Activated T-cell treated with anti-CD3 and anti-CD28 coated beads, Interleukin-2, amount 50 U/mL, for 72 hours (primary cell): ENCODE measurements around the gene CRK. TPM values are rescaled to one million over a fixed set of nuclear protein-coding genes. Genes with fewer than 3 reads are reported as not detected.
"Not testable (repeated sequence)": the region's sequence is repeated elsewhere in the genome, so short reads cannot be mapped to it uniquely, and the experiment has no call there.

Source experiments
- ATAC-seq, 2 donors: fragments of 150-1000 bp; cut with Tn5 transposase; replicated peaks in 1 of 2; 2 replicates each; pipeline ENCODE4 v1.10.0; 2021; ENCODE audit warnings: moderate library complexity in 2 of 2, mild to moderate bottlenecking in 1 of 2
- DNase-seq, 2 donors: peaks; one replicate each; pipeline ENCODE4 v3.0.0; 2021 to 2022; ENCODE audit warnings: mixed read lengths in 1 of 2
- H3K27ac Mint-ChIP-seq: one replicate; pipeline ENCODE4 v1.8.0; 2022; ENCODE audit warnings: mild to moderate bottlenecking, moderate library complexity, mixed read lengths
- H3K27me3 Mint-ChIP-seq: one replicate; pipeline ENCODE4 v1.8.0; 2022; ENCODE audit warnings: low read depth, mixed read lengths
- H3K36me3 Mint-ChIP-seq, 2 donors: one replicate each; pipeline ENCODE4 v1.8.0; 2022; ENCODE audit warnings: mixed read lengths in 2 of 2, mild to moderate bottlenecking in 1 of 2; ENCODE audit not compliant: insufficient read depth in 2 of 2
- H3K4me1 Mint-ChIP-seq: one replicate; pipeline ENCODE4 v1.8.0; 2022; ENCODE audit warnings: low read depth, mixed read lengths
- H3K4me3 Mint-ChIP-seq, 2 donors: one replicate each; pipeline ENCODE4 v1.8.0; 2022; ENCODE audit warnings: mild to moderate bottlenecking in 2 of 2, mixed read lengths in 2 of 2, moderate library complexity in 2 of 2
- H3K9me3 Mint-ChIP-seq, 2 donors: one replicate each; pipeline ENCODE4 v1.8.0; 2022; ENCODE audit warnings: mixed read lengths in 2 of 2
- total RNA-seq, 2 donors: library from RNA; stranded (reverse); gene quantifications; one replicate each; pipeline ENCODE4 v1.2.3, GENCODE V29; 2022

CRK gene
- total RNA-seq, 2 donors from 2014 or later: 18.7 to 22.9 TPM

GRCh38 chr17:1449412-1449967 lies 6.5 kb downstream of the CRK start:
- H3K9me3 Mint-ChIP-seq: no peaks in the 10 kb centered on the region
- H3K4me1 Mint-ChIP-seq: peaks cover 50% of the 10 kb centered on the region
- no peak overlapping the region for H3K27ac Mint-ChIP-seq
- no peaks in the 10 kb centered on the region for H3K27me3 Mint-ChIP-seq
- H3K36me3 Mint-ChIP-seq: peaks cover 0 to 11% of the 10 kb centered on the region in 2 donors
- no peak for ATAC-seq
- no peak for DNase-seq
- no peak overlapping the region for H3K4me3 Mint-ChIP-seq

GRCh38 chr17:1447052-1447451 lies 9.0 kb downstream of the CRK start:
- Mint-ChIP-seq H3K27ac (no peak overlapping the region), H3K36me3 (no peaks in the 10 kb centered on the region), H3K4me1 (peaks cover 27% of the 10 kb centered on the region), H3K27me3 (no peaks in the 10 kb centered on the region), H3K4me3 (no peak overlapping the region), H3K9me3 (no peaks in the 10 kb centered on the region)
- DNase-seq: no peak
- no peak for ATAC-seq

GRCh38 chr17:1446201-1446600 lies 9.8 kb downstream of the CRK start:
- no peak overlapping the region for H3K27ac Mint-ChIP-seq
- H3K27me3 Mint-ChIP-seq: no peaks in the 10 kb centered on the region
- DNase-seq (no peak), ATAC-seq (no peak)
- H3K4me3 Mint-ChIP-seq: no peak overlapping the region
- H3K9me3 Mint-ChIP-seq: no peaks in the 10 kb centered on the region
- no peaks in the 10 kb centered on the region for H3K36me3 Mint-ChIP-seq
- H3K4me1 Mint-ChIP-seq: peaks cover 27% of the 10 kb centered on the region

- ATAC-seq, H3K27me3 Mint-ChIP-seq, H3K27ac Mint-ChIP-seq, H3K4me3 Mint-ChIP-seq, H3K36me3 Mint-ChIP-seq, H3K9me3 Mint-ChIP-seq, DNase-seq: not testable (repeated sequence)
- H3K4me1 Mint-ChIP-seq: peaks cover 27% of the 10 kb centered on the region
Observed at GRCh38 chr17:1445695-1446094, 10.3 kb downstream of the CRK start.

GRCh38 chr17:1442721-1443120 lies 13.3 kb downstream of the CRK start:
- ATAC-seq, DNase-seq, H3K4me1 Mint-ChIP-seq, H3K27me3 Mint-ChIP-seq, H3K9me3 Mint-ChIP-seq, H3K36me3 Mint-ChIP-seq, H3K27ac Mint-ChIP-seq, H3K4me3 Mint-ChIP-seq: not testable (repeated sequence)

GRCh38 chr17:1442187-1442586 lies 13.8 kb downstream of the CRK start:
- DNase-seq: no peak

GRCh38 chr17:1440921-1441320 lies 15.1 kb downstream of the CRK start:
- DNase-seq: no peak
- H3K27me3 Mint-ChIP-seq: no peaks in the 10 kb centered on the region
- peaks cover under 1% of the 10 kb centered on the region for H3K4me1 Mint-ChIP-seq
- ATAC-seq: no peak
- H3K36me3 Mint-ChIP-seq: peaks cover 0 to 6% of the 10 kb centered on the region in 2 donors
- no peak overlapping the region for H3K27ac Mint-ChIP-seq
- no peaks in the 10 kb centered on the region for H3K9me3 Mint-ChIP-seq
- no peak overlapping the region for H3K4me3 Mint-ChIP-seq

More at GRCh38 chr17:1442187-1442586, 13.8 kb downstream of the CRK start:
- no peaks in the 10 kb centered on the region for H3K9me3 Mint-ChIP-seq
- H3K36me3 Mint-ChIP-seq: no peaks in the 10 kb centered on the region
- peaks cover 5% of the 10 kb centered on the region for H3K4me1 Mint-ChIP-seq
- H3K4me3 Mint-ChIP-seq: no peak overlapping the region
- no peak for ATAC-seq
- no peaks in the 10 kb centered on the region for H3K27me3 Mint-ChIP-seq
- no peak overlapping the region for H3K27ac Mint-ChIP-seq

- no peaks in the 10 kb centered on the region for H3K27me3 Mint-ChIP-seq
- no peak overlapping the region for H3K4me3 Mint-ChIP-seq
- no peaks in the 10 kb centered on the region for H3K9me3 Mint-ChIP-seq
- ATAC-seq (no peak), DNase-seq (no peak)
- H3K27ac Mint-ChIP-seq: peak overlapping the region; percentile 19
- H3K36me3 Mint-ChIP-seq: peaks cover 3 to 13% of the 10 kb centered on the region in 2 donors
- peaks cover 6% of the 10 kb centered on the region for H3K4me1 Mint-ChIP-seq
Observed at GRCh38 chr17:1438593-1439083, 17.4 kb downstream of the CRK start.

GRCh38 chr17:1435326-1435725 lies 20.7 kb downstream of the CRK start:
- H3K4me1 Mint-ChIP-seq: peaks cover 23% of the 10 kb centered on the region
- H3K27me3 Mint-ChIP-seq: no peaks in the 10 kb centered on the region
- H3K36me3 Mint-ChIP-seq: peaks cover 5 to 25% of the 10 kb centered on the region in 2 donors
- DNase-seq (no peak), ATAC-seq (no peak)
- H3K9me3 Mint-ChIP-seq: no peaks in the 10 kb centered on the region
- H3K27ac Mint-ChIP-seq: no peak overlapping the region
- H3K4me3 Mint-ChIP-seq: no peak overlapping the region

GRCh38 chr17:1434150-1434549 lies 21.9 kb downstream of the CRK start:
- H3K4me1 Mint-ChIP-seq: peaks cover 23% of the 10 kb centered on the region
- H3K27me3 Mint-ChIP-seq: no peaks in the 10 kb centered on the region
- DNase-seq: no peak
- no peaks in the 10 kb centered on the region for H3K9me3 Mint-ChIP-seq
- no peak overlapping the region for H3K4me3 Mint-ChIP-seq
- no peak for ATAC-seq
- peaks cover 5 to 25% of the 10 kb centered on the region in 2 donors for H3K36me3 Mint-ChIP-seq
- no peak overlapping the region for H3K27ac Mint-ChIP-seq

- ATAC-seq: peak; percentile 72 to 87
Observed at GRCh38 chr17:1431631-1432104, 24.4 kb downstream of the CRK start.

GRCh38 chr17:1423456-1424135 lies 32.4 kb downstream of the CRK start:
- H3K27ac Mint-ChIP-seq: peak overlapping the region; percentile 22
- ATAC-seq (no peak), DNase-seq (no peak)
- H3K36me3 Mint-ChIP-seq: peaks cover 2 to 13% of the 10 kb centered on the region in 2 donors
- H3K4me1 Mint-ChIP-seq: peaks cover 29% of the 10 kb centered on the region
- H3K4me3 Mint-ChIP-seq: no peak overlapping the region
- H3K27me3 Mint-ChIP-seq: no peaks in the 10 kb centered on the region
- no peaks in the 10 kb centered on the region for H3K9me3 Mint-ChIP-seq

More at GRCh38 chr17:1431631-1432104, 24.4 kb downstream of the CRK start:
- no peak for DNase-seq
- peaks cover 5 to 22% of the 10 kb centered on the region in 2 donors for H3K36me3 Mint-ChIP-seq
- H3K27ac Mint-ChIP-seq: peak overlapping the region; percentile 89
- H3K4me3 Mint-ChIP-seq: peak overlapping the region in 1 of 2 donors; percentile 54
- no peaks in the 10 kb centered on the region for H3K27me3 Mint-ChIP-seq
- H3K9me3 Mint-ChIP-seq: no peaks in the 10 kb centered on the region
- H3K4me1 Mint-ChIP-seq: peaks cover 32% of the 10 kb centered on the region

- H3K27me3 Mint-ChIP-seq: no peaks in the 10 kb centered on the region
- H3K4me3 Mint-ChIP-seq: no peak overlapping the region
- H3K36me3 Mint-ChIP-seq: peaks cover 2 to 13% of the 10 kb centered on the region in 2 donors
- DNase-seq (no peak), ATAC-seq (peak in 1 of 2 donors; percentile 30)
- H3K4me1 Mint-ChIP-seq: peaks cover 24% of the 10 kb centered on the region
- no peaks in the 10 kb centered on the region for H3K9me3 Mint-ChIP-seq
- peak overlapping the region; percentile 22 for H3K27ac Mint-ChIP-seq
Observed at GRCh38 chr17:1422885-1423284, 33.1 kb downstream of the CRK start.
